NT2/D1 (cell line): ENCODE results near the gene GRWD1.
"Not testable (repeated sequence)": the region's sequence is repeated elsewhere in the genome, so short reads cannot be mapped to it uniquely, and the experiment has no call there.

Source experiments
- DNase-seq: peaks from one replicate; pipeline ENCODE4 v3.0.0-alpha.2; 2011; ENCODE audit warnings: low read depth, low spot score
- H3K27me3 ChIP-seq: 2 replicates; pipeline ENCODE4 v1.6.0; 2011; ENCODE audit warnings: mild to moderate bottlenecking; ENCODE audit not compliant: insufficient read length, insufficient read depth
- H3K36me3 ChIP-seq: 2 replicates; pipeline ENCODE4 v1.6.1; 2011; ENCODE audit warnings: mild to moderate bottlenecking, low read length, mixed read lengths; ENCODE audit not compliant: insufficient read depth, insufficient read length
- H3K4me1 ChIP-seq: 2 replicates; pipeline ENCODE4 v1.5.1; 2011; ENCODE audit not compliant: insufficient read depth, insufficient read length
- H3K4me3 ChIP-seq: 2 replicates; pipeline ENCODE4 v1.5.1; 2011; ENCODE audit warnings: low read depth; ENCODE audit not compliant: insufficient read length
- H3K9ac ChIP-seq: 2 replicates; pipeline ENCODE4 v1.6.0; 2011; ENCODE audit warnings: low read depth; ENCODE audit not compliant: insufficient read length
- H3K9me3 ChIP-seq: 2 replicates; pipeline ENCODE4 v1.5.1; 2011; ENCODE audit warnings: mild to moderate bottlenecking, low read length; ENCODE audit not compliant: insufficient read depth
- SUZ12 ChIP-seq: IDR thresholded peaks from 2 replicates; pipeline ENCODE4 v1.6.1; 2011; ENCODE audit not compliant: insufficient read length, insufficient read depth; ENCODE audit errors: extremely low read depth
- YY1 ChIP-seq: IDR thresholded peaks from 2 replicates; pipeline ENCODE4 v1.6.1; 2011; ENCODE audit not compliant: insufficient read length, insufficient read depth
- ZNF274 ChIP-seq: IDR thresholded peaks from 2 replicates; pipeline ENCODE4 v1.6.1; 2011; ENCODE audit warnings: mild to moderate bottlenecking, low read depth, low read length

The GRWD1 gene

GRCh38 chr19:48484247-48484893 is 38.6 kb downstream of the GRWD1 start:
- TF ChIP-seq SUZ12, result no peak
- TF ChIP-seq YY1, result no peak
- Histone ChIP-seq H3K4me1 (peaks cover 5% of the 10 kb centered on the region), H3K27me3 (peaks cover 8% of the 10 kb centered on the region), H3K9ac (no peak overlapping the region), H3K4me3 (no peak overlapping the region), H3K36me3 (peaks cover 28% of the 10 kb centered on the region), H3K9me3 (no peaks in the 10 kb centered on the region)
- no peak for DNase-seq

- TF ChIP-seq SUZ12 (no peak), YY1 (no peak), ZNF274 (no peak)
- peaks cover 11% of the 10 kb centered on the region for H3K27me3 ChIP-seq
- H3K4me3 ChIP-seq, result no peak overlapping the region
- peaks cover 21% of the 10 kb centered on the region for H3K36me3 ChIP-seq
- no peak overlapping the region for H3K9ac ChIP-seq
- H3K4me1 ChIP-seq, result peaks cover 5% of the 10 kb centered on the region
- no peaks in the 10 kb centered on the region for H3K9me3 ChIP-seq
- DNase-seq, result no peak
These were observed 39.3 kb downstream of the GRWD1 start for GRCh38 chr19:48484931-48485612.

- not testable (repeated sequence) for DNase-seq, H3K9ac ChIP-seq, H3K4me3 ChIP-seq, H3K4me1 ChIP-seq, H3K9me3 ChIP-seq, H3K36me3 ChIP-seq
- H3K27me3 ChIP-seq, result peaks cover 15% of the 10 kb centered on the region
These were observed 40.9 kb downstream of the GRWD1 start for GRCh38 chr19:48486706-48487105.

DNA sequence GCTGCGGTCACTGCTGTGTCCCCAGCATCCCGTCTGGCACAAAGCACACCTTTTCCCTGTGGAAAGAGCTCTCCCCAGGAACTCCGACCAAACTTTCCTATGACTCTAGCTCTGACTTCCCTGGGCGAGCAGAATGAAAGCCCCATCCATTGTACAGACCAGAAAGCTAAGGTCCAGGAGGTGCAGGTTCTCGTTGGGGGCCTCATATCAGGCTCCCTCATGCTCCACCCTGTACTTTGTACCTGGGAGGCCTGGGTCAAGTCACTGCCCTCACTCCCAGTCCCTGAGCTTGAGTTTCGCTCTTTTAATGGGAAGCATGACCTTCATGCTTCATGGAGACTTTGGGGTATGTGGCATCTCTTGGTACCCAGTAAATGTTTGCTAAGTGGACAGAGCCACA is 41.8 kb downstream of the GRWD1 start:
- Histone ChIP-seq H3K9me3 (no peaks in the 10 kb centered on the region), H3K4me1 (peaks cover 7% of the 10 kb centered on the region), H3K27me3 (peaks cover 15% of the 10 kb centered on the region), H3K36me3 (peaks cover 4% of the 10 kb centered on the region), H3K4me3 (no peak overlapping the region), H3K9ac (no peak overlapping the region)
- DNase-seq, result no peak
- TF ChIP-seq SUZ12, result no peak
- no peak for TF ChIP-seq YY1
- no peak for TF ChIP-seq ZNF274

- Histone ChIP-seq H3K4me3 (no peak overlapping the region), H3K9me3 (no peaks in the 10 kb centered on the region), H3K4me1 (peaks cover 7% of the 10 kb centered on the region), H3K9ac (no peak overlapping the region), H3K36me3 (peaks cover 4% of the 10 kb centered on the region), H3K27me3 (peaks cover 15% of the 10 kb centered on the region)
- no peak for DNase-seq
- TF ChIP-seq YY1 (no peak), ZNF274 (no peak), SUZ12 (no peak)
These were observed 42.2 kb downstream of the GRWD1 start for GRCh38 chr19:48487948-48488347.

DNA sequence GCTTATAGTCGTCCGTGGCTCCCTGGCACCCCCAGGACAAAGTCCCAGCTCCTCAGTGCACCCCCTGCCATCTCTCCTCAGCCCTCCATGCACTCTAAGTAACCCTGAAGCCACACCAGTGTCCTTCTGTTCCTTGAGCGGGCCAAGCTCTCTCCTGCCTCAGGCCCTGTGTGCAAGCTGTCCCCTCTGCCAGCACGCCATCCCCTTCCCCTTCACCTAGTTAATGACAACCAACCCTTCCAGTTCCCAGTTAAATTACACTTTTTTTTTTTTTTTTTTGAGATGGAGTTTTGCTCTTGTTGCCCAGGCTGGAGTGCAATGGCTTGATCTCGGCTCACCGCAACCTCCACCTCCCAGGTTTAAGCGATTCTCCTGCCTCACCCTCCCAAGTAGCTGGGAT is 42.7 kb downstream of the GRWD1 start:
- DNase-seq, H3K9ac ChIP-seq, H3K36me3 ChIP-seq: not testable (repeated sequence)

GRCh38 chr19:48489608-48490216 is 43.9 kb downstream of the GRWD1 start:
- H3K36me3 ChIP-seq, result no peaks in the 10 kb centered on the region
- peaks cover 8% of the 10 kb centered on the region for H3K4me1 ChIP-seq
- no peak overlapping the region for H3K9ac ChIP-seq
- TF ChIP-seq SUZ12, result no peak
- no peaks in the 10 kb centered on the region for H3K9me3 ChIP-seq
- H3K4me3 ChIP-seq, result no peak overlapping the region
- peaks cover 23% of the 10 kb centered on the region for H3K27me3 ChIP-seq
- DNase-seq, result no peak

More for the DNA sequence above, 42.7 kb downstream of the GRWD1 start:
- not testable (repeated sequence) for H3K4me3 ChIP-seq, H3K9me3 ChIP-seq, H3K4me1 ChIP-seq
- H3K27me3 ChIP-seq, result peaks cover 15% of the 10 kb centered on the region
